GM10248 (cell line): Measurements from ENCODE around the gene FBXW9.
"Not testable (repeated sequence)": the region's sequence is repeated elsewhere in the genome, so short reads cannot be mapped to it uniquely, and the experiment has no call there.

Experiments
- CTCF ChIA-PET: fragments of 300-600 bp; sonication (Branson Sonifier 250); formaldehyde crosslinking; extraction: SDS; loops from one replicate; lab custom pipeline; 2021; ENCODE audit warnings: antibody characterized with exemption; lab: Yijun Ruan, JAX
- POLR2A ChIA-PET: fragments of 350-650 bp; sonication (Branson Sonifier 250); formaldehyde crosslinking; extraction: SDS; loops from one replicate; lab custom pipeline; 2020; ENCODE audit warnings: antibody characterized with exemption; lab: Yijun Ruan, JAX
- DNase-seq: peaks from one replicate; pipeline ENCODE4 v3.0.0; 2012; ENCODE audit errors: extremely low spot score
- CTCF ChIP-seq: IDR thresholded peaks from 2 replicates; pipeline ENCODE4 v1.5.1; 2012; ENCODE audit warnings: mild to moderate bottlenecking, low read depth; ENCODE audit errors: extremely low read depth, missing control alignments, control extremely low read depth

Gene FBXW9

DNA sequence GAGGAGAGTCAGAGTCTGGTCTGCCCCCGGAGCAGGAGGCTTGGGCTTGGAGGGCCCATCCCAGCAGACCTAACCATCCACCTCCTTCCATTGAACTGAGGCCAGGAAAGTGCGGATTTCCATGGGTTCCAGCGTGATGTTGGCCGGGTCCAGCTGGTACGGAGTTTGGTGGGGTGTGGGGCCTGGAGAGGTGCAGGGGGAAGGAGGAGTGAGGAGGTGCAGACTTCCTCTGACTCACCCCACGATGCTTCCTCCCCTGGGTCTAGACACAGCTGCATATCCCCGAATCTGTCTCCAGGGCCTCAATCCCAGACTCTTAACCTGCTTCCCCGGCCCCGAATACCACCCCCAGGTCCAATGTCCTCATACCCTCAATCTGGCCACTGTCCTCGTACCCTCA lies 49.9 kb downstream of the FBXW9 start:
- ChIA-PET CTCF (no interaction called here), POLR2A (interaction anchor here (0.6 kb wide), 2 partner anchors 11 to 15 kb away, joined by 4 to 6 read pairs; no protein-coding TSS in a partner anchor)
- DNase-seq, result no peak
- no peak for TF ChIP-seq CTCF

GRCh38 chr19:12643716-12644115 lies 52.7 kb downstream of the FBXW9 start:
- DNase-seq, POLR2A ChIA-PET, CTCF ChIA-PET: not testable (repeated sequence)

- DNase-seq, result no peak
- ChIA-PET CTCF (no interaction called here), POLR2A (no interaction called here)
- TF ChIP-seq CTCF, result no peak
Measured at GRCh38 chr19:12642506-12642905, 53.9 kb downstream of the FBXW9 start.

GRCh38 chr19:12641456-12641855 lies 55.0 kb downstream of the FBXW9 start:
- DNase-seq, result no peak
- POLR2A ChIA-PET, result no interaction called here
- TF ChIP-seq CTCF, result no peak
- CTCF ChIA-PET, result interaction anchor here (1.4 to 2.9 kb wide), 2 partner anchors 31 to 35 kb away, joined by 6 to 10 read pairs; no protein-coding TSS in a partner anchor

DNA sequence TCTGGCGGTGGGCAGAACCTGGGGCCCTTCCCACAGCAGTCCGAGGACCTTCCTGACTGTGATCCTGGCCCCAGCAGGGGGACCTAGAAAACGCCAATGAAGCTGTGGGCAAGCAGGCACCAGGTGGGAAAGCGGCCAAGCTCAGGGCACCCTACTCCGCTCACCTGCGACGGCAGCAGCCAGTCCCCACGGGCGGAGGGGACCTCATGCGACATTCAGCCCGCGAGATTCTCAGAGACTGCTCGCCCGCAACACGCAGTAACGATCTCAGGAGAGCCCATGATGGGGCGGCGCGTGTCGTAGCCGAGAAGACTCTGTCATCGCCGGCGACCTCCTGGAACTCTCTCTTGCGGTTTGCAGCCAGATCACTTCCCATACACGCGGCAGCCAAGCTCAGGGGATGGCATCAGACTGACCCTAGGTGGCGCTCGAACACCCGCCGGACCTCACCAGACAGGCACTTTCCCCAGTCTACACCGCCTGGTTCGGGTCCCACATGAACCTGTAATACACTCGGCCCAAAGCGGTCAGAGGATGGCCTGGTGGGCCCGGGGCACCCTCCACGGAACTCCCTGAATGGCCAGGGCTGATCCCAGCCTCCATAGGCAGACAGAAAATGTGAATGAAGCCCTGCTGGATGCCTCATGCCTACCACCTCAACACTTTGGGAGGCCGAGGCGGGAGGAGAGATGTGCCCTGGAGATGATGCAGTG lies 56.4 kb downstream of the FBXW9 start:
- ChIA-PET CTCF (interaction anchor here (0.6 to 2.9 kb wide), 25 partner anchors 9 to 154 kb away, joined by 3 to 11 read pairs (median 4); partner anchors contain the start of genes MAN2B1, TNPO2, WDR83 and ZNF490), POLR2A (interaction anchor here (1.1 to 1.2 kb wide), 2 partner anchors 29 kb away, joined by 4 read pairs; partner anchors contain the start of gene ZNF791)
- TF ChIP-seq CTCF, result peak; percentile 65
- peak; percentile 91 for DNase-seq
